HEK293 (cell line): ENCODE measurements around the gene BTBD16.

Experiments used
- CTCF ChIA-PET: fragments of 350-600 bp; formaldehyde crosslinking; extraction: SDS; loops from one replicate; lab custom pipeline; 2021; ENCODE audit warnings: antibody characterized with exemption; lab: Yijun Ruan, JAX
- POLR2A ChIA-PET: fragments of 300-600 bp; formaldehyde crosslinking; extraction: SDS; loops from one replicate; lab custom pipeline; 2020; ENCODE audit warnings: antibody characterized with exemption, inconsistent platforms; lab: Yijun Ruan, JAX
- H3K27ac ChIP-seq: fragments of 200-500 bp; sonication (Bioruptor generic); 2 replicates; pipeline ENCODE4 v1.5.1; 2014; ENCODE audit warnings: low read depth, low read length, control low read depth, inconsistent platforms; ENCODE audit errors: extremely low read depth
- H3K36me3 ChIP-seq, 2 experiments: fragments of 200-500 bp in 1 of 2; sonication (Bioruptor generic) in 1 of 2; 1 replicate in 1 of 2; 2 replicates in 1 of 2; pipeline ENCODE4 v1.5.1; 2014 to 2017; ENCODE audit warnings: inconsistent platforms in 2 of 2, low read length in 2 of 2; ENCODE audit not compliant: control insufficient read depth in 2 of 2, insufficient read depth in 1 of 2
- H3K4me1 ChIP-seq: fragments of 200-500 bp; sonication (Bioruptor generic); 2 replicates; pipeline ENCODE4 v1.5.1; 2014; ENCODE audit warnings: mild to moderate bottlenecking, low read length, inconsistent platforms; ENCODE audit not compliant: control insufficient read depth, insufficient read depth
- H3K4me3 ChIP-seq: 2 replicates; pipeline ENCODE4 v1.5.1; 2011; ENCODE audit warnings: low read depth, mild to moderate bottlenecking, control low read depth, low read length, moderate library complexity
- H3K9me3 ChIP-seq: fragments of 200-500 bp; sonication (Bioruptor generic); 2 replicates; pipeline ENCODE4 v1.5.1; 2014; ENCODE audit warnings: low read depth, low read length, inconsistent platforms; ENCODE audit not compliant: control insufficient read depth, insufficient read depth
- AEBP2 ChIP-seq: fragments of 450-650 bp; formaldehyde crosslinking; IDR thresholded peaks from 2 replicates; pipeline ENCODE4 v1.5.1; 2016; ENCODE audit warnings: missing biosample characterization, missing genetic modification characterization, borderline replicate concordance
- GLIS1 ChIP-seq: fragments of 450-650 bp; formaldehyde crosslinking; IDR thresholded peaks from 2 replicates; pipeline ENCODE4 v1.5.1; 2016; ENCODE audit warnings: missing biosample characterization, missing genetic modification characterization
- IKZF3 ChIP-seq: fragments of 450-650 bp; IDR thresholded peaks from 2 replicates; pipeline ENCODE4 v1.5.0; 2018; ENCODE audit warnings: missing biosample characterization, mild to moderate bottlenecking, missing genetic modification characterization, moderate library complexity
- KLF1 ChIP-seq: fragments of 450-650 bp; formaldehyde crosslinking; IDR thresholded peaks from 2 replicates; pipeline ENCODE4 v1.5.1; 2016; ENCODE audit warnings: missing biosample characterization, missing genetic modification characterization
- TCF7L2 ChIP-seq: IDR thresholded peaks from 2 replicates; pipeline ENCODE4 v1.6.1; 2011; ENCODE audit warnings: low read depth, mild to moderate bottlenecking, inconsistent platforms, low read length, moderate library complexity, borderline replicate concordance
- WT1 ChIP-seq: fragments of 450-650 bp; formaldehyde crosslinking; IDR thresholded peaks from 2 replicates; pipeline ENCODE4 v1.5.1; 2016; ENCODE audit warnings: missing biosample characterization, missing genetic modification characterization
- ZEB2 ChIP-seq: fragments of 450-650 bp; formaldehyde crosslinking; IDR thresholded peaks from 2 replicates; pipeline ENCODE4 v1.5.1; 2016; ENCODE audit warnings: missing biosample characterization, missing genetic modification characterization
- ZFP37 ChIP-seq: fragments of 450-650 bp; formaldehyde crosslinking; IDR thresholded peaks from 2 replicates; pipeline ENCODE4 v1.5.1; 2016; ENCODE audit warnings: missing biosample characterization, missing genetic modification characterization
- ZNF175 ChIP-seq: fragments of 450-650 bp; formaldehyde crosslinking; IDR thresholded peaks from 2 replicates; pipeline ENCODE4 v1.5.1; 2016; ENCODE audit warnings: missing biosample characterization, missing genetic modification characterization
- ZNF223 ChIP-seq: fragments of 450-650 bp; formaldehyde crosslinking; IDR thresholded peaks from 2 replicates; pipeline ENCODE4 v1.5.1; 2016; ENCODE audit warnings: missing biosample characterization, missing genetic modification characterization
- ZNF311 ChIP-seq: fragments of 450-650 bp; formaldehyde crosslinking; IDR thresholded peaks from 2 replicates; pipeline ENCODE4 v1.5.1; 2017; ENCODE audit warnings: missing biosample characterization, missing genetic modification characterization, borderline replicate concordance
- ZNF394 ChIP-seq: fragments of 450-650 bp; formaldehyde crosslinking; IDR thresholded peaks from 2 replicates; pipeline ENCODE4 v1.5.1; 2016; ENCODE audit warnings: missing biosample characterization, missing genetic modification characterization, mild to moderate bottlenecking, moderate library complexity, borderline replicate concordance
- ZNF426 ChIP-seq: fragments of 450-650 bp; formaldehyde crosslinking; IDR thresholded peaks from 2 replicates; pipeline ENCODE4 v1.5.1; 2017; ENCODE audit warnings: missing biosample characterization, missing genetic modification characterization, mild to moderate bottlenecking, inconsistent platforms, moderate library complexity
- ZNF544 ChIP-seq: fragments of 450-650 bp; formaldehyde crosslinking; IDR thresholded peaks from 2 replicates; pipeline ENCODE4 v1.5.0; 2017; ENCODE audit warnings: missing biosample characterization, missing genetic modification characterization
- ZNF585B ChIP-seq: fragments of 450-650 bp; formaldehyde crosslinking; IDR thresholded peaks from 2 replicates; pipeline ENCODE4 v1.5.1; 2016; ENCODE audit warnings: missing biosample characterization, missing genetic modification characterization
- ZNF654 ChIP-seq: fragments of 450-650 bp; formaldehyde crosslinking; IDR thresholded peaks from 2 replicates; pipeline ENCODE4 v1.5.1; 2016; ENCODE audit warnings: low read depth, missing biosample characterization, missing genetic modification characterization
- ZNF677 ChIP-seq: fragments of 450-650 bp; IDR thresholded peaks from 2 replicates; pipeline ENCODE4 v1.5.0; 2018; ENCODE audit warnings: missing biosample characterization, mild to moderate bottlenecking, missing genetic modification characterization, moderate library complexity
- ZNF692 ChIP-seq: fragments of 450-650 bp; formaldehyde crosslinking; IDR thresholded peaks from 2 replicates; pipeline ENCODE4 v1.5.1; 2016; ENCODE audit warnings: missing biosample characterization, missing genetic modification characterization
- TF ChIP-seq, protein P1 (sequence below): fragments of 450-650 bp; formaldehyde crosslinking; IDR thresholded peaks from 2 replicates; pipeline ENCODE4 v1.5.1; 2016; ENCODE audit warnings: missing biosample characterization, missing genetic modification characterization
- TF ChIP-seq, protein P2 (sequence below): fragments of 450-650 bp; formaldehyde crosslinking; IDR thresholded peaks from 2 replicates; pipeline ENCODE4 v1.5.1; 2016; ENCODE audit warnings: missing biosample characterization, missing genetic modification characterization
- TF ChIP-seq, protein P3 (sequence below): fragments of 450-650 bp; formaldehyde crosslinking; IDR thresholded peaks from 2 replicates; pipeline ENCODE4 v1.5.1; 2017; ENCODE audit warnings: missing biosample characterization, missing genetic modification characterization

The BTBD16 gene

GRCh38 chr10:122298598-122299301 is 27.7 kb downstream of the BTBD16 start (continued):
- TF ChIP-seq ZNF692 (tag by site-specific recombination) (no peak), ZNF544 (tag by site-specific recombination) (no peak), ZNF654 (tag by site-specific recombination) (peak; percentile 95), TCF7L2 (no peak), ZNF394 (tag by site-specific recombination) (no peak), ZNF223 (tag by site-specific recombination) (no peak), ZEB2 (tag by site-specific recombination) (0 out of 2 replicates have a peak, but pooled peaks have one; percentile 13), AEBP2 (tag by site-specific recombination) (no peak), ZNF677 (tag by site-specific recombination) (no peak), WT1 (tag by site-specific recombination) (no peak), GLIS1 (peak; percentile 77), ZNF585B (no peak), ZFP37 (tag by site-specific recombination) (0 out of 2 replicates have a peak, but pooled peaks have one; percentile 36), ZNF311 (tag by site-specific recombination) (no peak), KLF1 (tag by site-specific recombination) (no peak), IKZF3 (no peak)
- TF ChIP-seq, protein P1, sequence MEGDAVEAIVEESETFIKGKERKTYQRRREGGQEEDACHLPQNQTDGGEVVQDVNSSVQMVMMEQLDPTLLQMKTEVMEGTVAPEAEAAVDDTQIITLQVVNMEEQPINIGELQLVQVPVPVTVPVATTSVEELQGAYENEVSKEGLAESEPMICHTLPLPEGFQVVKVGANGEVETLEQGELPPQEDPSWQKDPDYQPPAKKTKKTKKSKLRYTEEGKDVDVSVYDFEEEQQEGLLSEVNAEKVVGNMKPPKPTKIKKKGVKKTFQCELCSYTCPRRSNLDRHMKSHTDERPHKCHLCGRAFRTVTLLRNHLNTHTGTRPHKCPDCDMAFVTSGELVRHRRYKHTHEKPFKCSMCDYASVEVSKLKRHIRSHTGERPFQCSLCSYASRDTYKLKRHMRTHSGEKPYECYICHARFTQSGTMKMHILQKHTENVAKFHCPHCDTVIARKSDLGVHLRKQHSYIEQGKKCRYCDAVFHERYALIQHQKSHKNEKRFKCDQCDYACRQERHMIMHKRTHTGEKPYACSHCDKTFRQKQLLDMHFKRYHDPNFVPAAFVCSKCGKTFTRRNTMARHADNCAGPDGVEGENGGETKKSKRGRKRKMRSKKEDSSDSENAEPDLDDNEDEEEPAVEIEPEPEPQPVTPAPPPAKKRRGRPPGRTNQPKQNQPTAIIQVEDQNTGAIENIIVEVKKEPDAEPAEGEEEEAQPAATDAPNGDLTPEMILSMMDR, result peak; percentile 75
- TF ChIP-seq, protein P2, sequence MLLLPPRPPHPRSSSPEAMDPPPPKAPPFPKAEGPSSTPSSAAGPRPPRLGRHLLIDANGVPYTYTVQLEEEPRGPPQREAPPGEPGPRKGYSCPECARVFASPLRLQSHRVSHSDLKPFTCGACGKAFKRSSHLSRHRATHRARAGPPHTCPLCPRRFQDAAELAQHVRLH (tag by site-specific recombination), result no peak
- TF ChIP-seq, protein P3, sequence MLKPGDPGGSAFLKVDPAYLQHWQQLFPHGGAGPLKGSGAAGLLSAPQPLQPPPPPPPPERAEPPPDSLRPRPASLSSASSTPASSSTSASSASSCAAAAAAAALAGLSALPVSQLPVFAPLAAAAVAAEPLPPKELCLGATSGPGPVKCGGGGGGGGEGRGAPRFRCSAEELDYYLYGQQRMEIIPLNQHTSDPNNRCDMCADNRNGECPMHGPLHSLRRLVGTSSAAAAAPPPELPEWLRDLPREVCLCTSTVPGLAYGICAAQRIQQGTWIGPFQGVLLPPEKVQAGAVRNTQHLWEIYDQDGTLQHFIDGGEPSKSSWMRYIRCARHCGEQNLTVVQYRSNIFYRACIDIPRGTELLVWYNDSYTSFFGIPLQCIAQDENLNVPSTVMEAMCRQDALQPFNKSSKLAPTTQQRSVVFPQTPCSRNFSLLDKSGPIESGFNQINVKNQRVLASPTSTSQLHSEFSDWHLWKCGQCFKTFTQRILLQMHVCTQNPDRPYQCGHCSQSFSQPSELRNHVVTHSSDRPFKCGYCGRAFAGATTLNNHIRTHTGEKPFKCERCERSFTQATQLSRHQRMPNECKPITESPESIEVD (tag by site-specific recombination), result no peak

DNA sequence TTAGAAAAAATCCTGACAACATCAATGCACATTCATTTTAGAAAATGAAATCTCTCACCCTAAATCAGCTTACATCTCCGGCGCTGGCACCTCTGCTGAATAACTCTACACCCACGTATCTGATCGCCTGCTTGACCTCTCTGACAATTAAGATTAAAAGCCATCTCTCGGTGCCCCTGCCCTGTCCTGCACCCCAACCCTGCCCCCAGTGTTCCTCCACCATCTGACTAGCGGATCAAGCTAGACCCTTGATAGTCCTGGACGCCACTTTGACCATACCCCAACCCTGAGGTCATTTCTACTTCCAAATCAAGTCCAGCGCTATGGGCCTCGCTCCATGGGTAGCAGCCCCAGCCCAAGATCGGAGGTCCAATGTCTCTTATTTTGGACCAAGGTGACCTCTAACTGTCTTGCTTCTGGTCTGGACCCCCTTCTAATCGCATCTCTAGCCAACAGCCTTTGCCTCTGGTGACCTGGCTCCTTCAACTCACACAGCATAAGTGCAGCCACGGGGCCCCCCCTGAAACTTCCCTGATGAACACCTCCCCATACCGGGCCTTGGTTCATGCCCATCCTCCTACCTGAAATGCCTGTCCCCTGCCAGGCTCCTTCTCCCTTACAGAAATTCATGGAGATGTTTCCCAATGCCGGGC is 28.5 kb downstream of the BTBD16 start:
- POLR2A ChIA-PET, result interaction anchor here (0.8 kb wide), 1 partner anchor 266 kb away, joined by 4 read pairs; no protein-coding TSS in a partner anchor
- no peaks in the 10 kb centered on the region for H3K36me3 ChIP-seq
- no peak overlapping the region for H3K4me3 ChIP-seq
- CTCF ChIA-PET, result interaction anchor here (0.6 to 4.1 kb wide), 54 partner anchors 8 to 1617 kb away, joined by 3 to 121 read pairs (median 4); partner anchors contain the start of gene PLEKHA1
- no peaks in the 10 kb centered on the region for H3K4me1 ChIP-seq
- H3K9me3 ChIP-seq, result no peaks in the 10 kb centered on the region
- H3K27ac ChIP-seq, result no peak overlapping the region; the same call in 1 of the 2 replicates
- TF ChIP-seq ZNF175 (tag by site-specific recombination) (no peak), ZNF426 (tag by site-specific recombination) (no peak)
